Retina (tissue), 1 donor: ENCODE results near the gene QRSL1.
"Not testable (repeated sequence)": the region's sequence is repeated elsewhere in the genome, so short reads cannot be mapped to it uniquely, and the experiment has no call there.

Experiments
- DNase-seq: peaks from one replicate; pipeline ENCODE4 v3.0.0-alpha.2; 2016

Gene QRSL1

GRCh38 chr6:106629103-106629858 is at the start of gene QRSL1, which contains the start of gene RTN4IP1:
Gene QRSL1 (plus strand): TSS chr6:106629578. CDS start chr6:106629682, 104 bp downstream.
Gene RTN4IP1 (minus strand): TSS chr6:106629498. CDS start chr6:106629021, 477 bp downstream.
- DNase-seq: peak; percentile 99

- no peak for DNase-seq
Observed at GRCh38 chr6:106581468-106581867, 47.9 kb upstream of the QRSL1 start.

- no peak for DNase-seq
Observed at GRCh38 chr6:106586815-106587415, 42.5 kb upstream of the QRSL1 start.

GRCh38 chr6:106588937-106589336 is 40.4 kb upstream of the QRSL1 start:
- DNase-seq: not testable (repeated sequence)

GRCh38 chr6:106591111-106591825 is 38.1 kb upstream of the QRSL1 start:
- no peak for DNase-seq

GRCh38 chr6:106599440-106599839 is 29.9 kb upstream of the QRSL1 start:
- DNase-seq: no peak

GRCh38 chr6:106600329-106600728 is 29.0 kb upstream of the QRSL1 start:
- DNase-seq: no peak

GRCh38 chr6:106608080-106608668 is 21.2 kb upstream of the QRSL1 start:
- DNase-seq: peak; percentile 5

GRCh38 chr6:106609699-106610098 is 19.7 kb upstream of the QRSL1 start:
- DNase-seq: peak; percentile 4

GRCh38 chr6:106611030-106611429 is 18.3 kb upstream of the QRSL1 start:
- no peak for DNase-seq

- DNase-seq: no peak
Observed at GRCh38 chr6:106612671-106613416, 16.5 kb upstream of the QRSL1 start.

- no peak for DNase-seq
Observed at GRCh38 chr6:106613590-106613989, 15.8 kb upstream of the QRSL1 start.

- no peak for DNase-seq
Observed at GRCh38 chr6:106614166-106614565, 15.2 kb upstream of the QRSL1 start.

GRCh38 chr6:106614592-106615257 is 14.7 kb upstream of the QRSL1 start:
- no peak for DNase-seq

- no peak for DNase-seq
Observed at GRCh38 chr6:106617302-106617701, 12.1 kb upstream of the QRSL1 start.

- DNase-seq: no peak
Observed at GRCh38 chr6:106617857-106618256, 11.5 kb upstream of the QRSL1 start.

GRCh38 chr6:106618324-106618723 is 11.1 kb upstream of the QRSL1 start:
- DNase-seq: no peak

- no peak for DNase-seq
Observed at GRCh38 chr6:106619223-106619622, 10.2 kb upstream of the QRSL1 start.

GRCh38 chr6:106620931-106621672 is 8.3 kb upstream of the QRSL1 start:
- DNase-seq: no peak

- no peak for DNase-seq
Observed at GRCh38 chr6:106622412-106622811, 7.0 kb upstream of the QRSL1 start.

GRCh38 chr6:106623039-106623438 is 6.3 kb upstream of the QRSL1 start:
- no peak for DNase-seq
